Suprapubic skin (tissue), 4 donors: ENCODE results near the gene HDX. TPM values are rescaled to one million over a fixed set of nuclear protein-coding genes. Genes with fewer than 3 reads are reported as not detected.

ENCODE experiments used
- DNase-seq, 2 donors: peaks; one replicate each; pipeline ENCODE4 v3.0.0-alpha.2; 2019; ENCODE audit warnings: low spot score in 2 of 2
- H3K27ac ChIP-seq: fragments of 200-600 bp; sonication (generic); one replicate; pipeline ENCODE4 v1.5.1; 2019
- H3K27me3 ChIP-seq: fragments of 200-600 bp; sonication (generic); one replicate; pipeline ENCODE4 v1.5.1; 2019
- H3K36me3 ChIP-seq: fragments of 200-600 bp; sonication (generic); one replicate; pipeline ENCODE4 v1.5.1; 2019
- H3K4me1 ChIP-seq: fragments of 200-600 bp; sonication (generic); one replicate; pipeline ENCODE4 v1.5.1; 2019
- H3K4me3 ChIP-seq: fragments of 200-600 bp; sonication (generic); one replicate; pipeline ENCODE4 v1.5.1; 2019; ENCODE audit warnings: mild to moderate bottlenecking
- H3K9me3 ChIP-seq: fragments of 200-600 bp; sonication (generic); one replicate; pipeline ENCODE4 v1.5.1; 2019
- CTCF ChIP-seq, 2 donors: fragments of 200-600 bp in 1 of 2; fragments of 450-650 bp in 1 of 2; sonication (generic) in 1 of 2; IDR thresholded peaks; one replicate each; pipeline ENCODE4 v1.5.1; 2016 to 2019; ENCODE audit warnings: antibody characterized with exemption in 2 of 2, mild to moderate bottlenecking in 1 of 2, moderate library complexity in 1 of 2
- EP300 ChIP-seq: sonication (generic); formaldehyde crosslinking; IDR thresholded peaks from one replicate; pipeline ENCODE4 v1.6.1; 2017; ENCODE audit warnings: antibody characterized with exemption
- POLR2A ChIP-seq, 2 donors: fragments of 450-650 bp; IDR thresholded peaks; one replicate each; pipeline ENCODE4 v1.6.1; 2017; ENCODE audit warnings: antibody characterized with exemption in 2 of 2, mild to moderate bottlenecking in 2 of 2, moderate library complexity in 2 of 2
- POLR2AphosphoS5 ChIP-seq, 3 donors: sonication (generic); formaldehyde crosslinking; IDR thresholded peaks; one replicate each; pipeline ENCODE4 v1.6.1; 2017; ENCODE audit warnings: antibody characterized with exemption in 3 of 3
- WGBS: methylation state at CpG from one replicate; pipeline ENCODE4 v1.1.5; 2018; 5-methylcytosine and 5-hydroxymethylcytosine counted together
- total RNA-seq, 4 donors: library from RNA; depleted of rRNA; stranded (reverse); fragments of >200 nt; gene quantifications; one replicate each; pipeline ENCODE4 v1.1.0, GENCODE V29; 2016

Gene HDX
- total RNA-seq, 4 donors from 2014 or later, result 0.19 to 4.2 (median 1.2) TPM

- H3K4me3 ChIP-seq, result no peak overlapping the region
- no peaks in the 10 kb centered on the region for H3K9me3 ChIP-seq
- no peaks in the 10 kb centered on the region for H3K4me1 ChIP-seq
- no peak for DNase-seq
- no peaks in the 10 kb centered on the region for H3K36me3 ChIP-seq
- H3K27ac ChIP-seq, result no peak overlapping the region
- WGBS, result 32% methylated on average over 3 of the region's 3 CpGs
- no peaks in the 10 kb centered on the region for H3K27me3 ChIP-seq
- no peak for TF ChIP-seq POLR2AphosphoS5 (IDR thresholded peaks at IDR 0.05)
- TF ChIP-seq POLR2A (IDR thresholded peaks at IDR 0.05), result no peak
- no peak for TF ChIP-seq EP300
- TF ChIP-seq CTCF (IDR thresholded peaks at IDR 0.05), result no peak
Measured at GRCh38 chrX:84363051-84363450, 139.2 kb downstream of the HDX start.

GRCh38 chrX:84362184-84362838 is 139.9 kb downstream of the HDX start:
- no peaks in the 10 kb centered on the region for H3K36me3 ChIP-seq
- H3K9me3 ChIP-seq, result no peaks in the 10 kb centered on the region
- no peak overlapping the region for H3K27ac ChIP-seq
- no peak for DNase-seq
- 66% methylated on average over 3 of the region's 3 CpGs for WGBS
- no peaks in the 10 kb centered on the region for H3K27me3 ChIP-seq
- no peaks in the 10 kb centered on the region for H3K4me1 ChIP-seq
- no peak overlapping the region for H3K4me3 ChIP-seq
- TF ChIP-seq EP300 (no peak), POLR2AphosphoS5 (IDR thresholded peaks at IDR 0.05) (no peak), POLR2A (IDR thresholded peaks at IDR 0.05) (no peak)

- H3K4me3 ChIP-seq, result no peak overlapping the region
Measured at GRCh38 chrX:84358271-84358670, 144.0 kb downstream of the HDX start.

GRCh38 chrX:84357296-84357695 is 145.0 kb downstream of the HDX start:
- TF ChIP-seq CTCF (IDR thresholded peaks at IDR 0.05), result no peak
- TF ChIP-seq EP300, result no peak
- no peak for TF ChIP-seq POLR2A (IDR thresholded peaks at IDR 0.05)
- TF ChIP-seq POLR2AphosphoS5 (IDR thresholded peaks at IDR 0.05), result no peak
- Histone ChIP-seq H3K9me3 (no peaks in the 10 kb centered on the region), H3K4me1 (no peaks in the 10 kb centered on the region), H3K36me3 (no peaks in the 10 kb centered on the region), H3K27me3 (no peaks in the 10 kb centered on the region), H3K4me3 (no peak overlapping the region), H3K27ac (no peak overlapping the region)
- no peak for DNase-seq

More at GRCh38 chrX:84358271-84358670, 144.0 kb downstream of the HDX start:
- H3K4me1 ChIP-seq, result no peaks in the 10 kb centered on the region
- DNase-seq, result no peak
- 68% methylated on average over 1 of the region's 1 CpG for WGBS
- no peaks in the 10 kb centered on the region for H3K27me3 ChIP-seq
- H3K27ac ChIP-seq, result no peak overlapping the region
- H3K9me3 ChIP-seq, result no peaks in the 10 kb centered on the region
- no peaks in the 10 kb centered on the region for H3K36me3 ChIP-seq
- TF ChIP-seq POLR2A (IDR thresholded peaks at IDR 0.05) (no peak), POLR2AphosphoS5 (IDR thresholded peaks at IDR 0.05) (no peak), EP300 (no peak), CTCF (IDR thresholded peaks at IDR 0.05) (no peak)

- TF ChIP-seq CTCF (IDR thresholded peaks at IDR 0.05) (no peak), POLR2AphosphoS5 (IDR thresholded peaks at IDR 0.05) (no peak), POLR2A (IDR thresholded peaks at IDR 0.05) (no peak), EP300 (no peak)
- Histone ChIP-seq H3K27ac (no peak overlapping the region), H3K4me1 (no peaks in the 10 kb centered on the region), H3K27me3 (no peaks in the 10 kb centered on the region), H3K4me3 (no peak overlapping the region), H3K9me3 (no peaks in the 10 kb centered on the region), H3K36me3 (no peaks in the 10 kb centered on the region)
- WGBS, result 31% methylated on average over 1 of the region's 1 CpG
- DNase-seq, result no peak
Measured at GRCh38 chrX:84340968-84341367, 161.3 kb downstream of the HDX start.
